Tibial nerve (tissue), 4 donors: Measurements from ENCODE around the gene MSL2. TPM values are rescaled to one million over a fixed set of nuclear protein-coding genes. Genes with fewer than 3 reads are reported as not detected.
"Not testable (repeated sequence)": the region's sequence is repeated elsewhere in the genome, so short reads cannot be mapped to it uniquely, and the experiment has no call there.

ENCODE experiments used
- DNase-seq, 2 donors: peaks; one replicate each; pipeline ENCODE4 v3.0.0-alpha.2; 2019; ENCODE audit warnings: low spot score in 2 of 2
- H3K27ac ChIP-seq, 4 donors: fragments of 200-600 bp; sonication (generic) in 3 of 4; one replicate each; pipeline ENCODE4 v1.5.1; 2017 to 2019; ENCODE audit warnings: mild to moderate bottlenecking in 1 of 4
- H3K27me3 ChIP-seq, 2 donors: fragments of 200-600 bp; sonication (generic) in 1 of 2; one replicate each; pipeline versions ENCODE4 v1.5.1 to v1.6.0; 2017 to 2019
- H3K36me3 ChIP-seq, 3 donors: fragments of 200-600 bp; sonication (generic); one replicate each; pipeline ENCODE4 v1.5.1; 2018 to 2019
- H3K4me1 ChIP-seq, 4 donors: fragments of 200-600 bp; sonication (generic) in 3 of 4; one replicate each; pipeline ENCODE4 v1.5.1; 2017 to 2019
- H3K4me3 ChIP-seq, 4 donors: fragments of 200-600 bp; sonication (generic) in 3 of 4; one replicate each; pipeline ENCODE4 v1.5.1; 2017 to 2019; ENCODE audit warnings: mild to moderate bottlenecking in 1 of 4, moderate library complexity in 1 of 4
- H3K9me3 ChIP-seq, 4 donors: fragments of 200-600 bp; sonication (generic) in 3 of 4; one replicate each; pipeline ENCODE4 v1.5.1; 2017 to 2019
- CTCF ChIP-seq, 5 experiments: fragments of 200-600 bp in 3 of 5; fragments of 450-650 bp in 2 of 5; sonication (generic) in 3 of 5; IDR thresholded peaks; one replicate each; pipeline ENCODE4 v1.5.1; 2016 to 2019; ENCODE audit warnings: antibody characterized with exemption in 5 of 5, mild to moderate bottlenecking in 3 of 5, moderate library complexity in 2 of 5
- EP300 ChIP-seq, 2 donors: sonication (generic); formaldehyde crosslinking; IDR thresholded peaks; one replicate each; pipeline ENCODE4 v1.6.1; 2017; ENCODE audit warnings: antibody characterized with exemption in 2 of 2, mild to moderate bottlenecking in 1 of 2
- POLR2A ChIP-seq, 2 donors: fragments of 450-650 bp; IDR thresholded peaks; one replicate each; pipeline ENCODE4 v1.6.1; 2017; ENCODE audit warnings: antibody characterized with exemption in 2 of 2, mild to moderate bottlenecking in 2 of 2, moderate library complexity in 2 of 2
- WGBS, 2 donors: methylation state at CpG; one replicate each; pipeline ENCODE4 v1.1.5; 2018; 5-methylcytosine and 5-hydroxymethylcytosine counted together
- total RNA-seq, 4 donors: library from RNA; depleted of rRNA; stranded (reverse); fragments of >200 nt; gene quantifications; one replicate each; pipeline ENCODE4 v1.1.0, GENCODE V29; 2016

MSL2 gene
- total RNA-seq, 4 donors from 2014 or later = 19.8 to 53.4 (median 44.5) TPM

- WGBS, 2 donors = 47 to 48% methylated on average over 1 of the region's 1 CpG
- no peak for TF ChIP-seq POLR2A (IDR thresholded peaks at IDR 0.05)
- TF ChIP-seq CTCF (IDR thresholded peaks at IDR 0.05) = no peak
- no peak for DNase-seq
- Histone ChIP-seq H3K9me3 (no peaks in the 10 kb centered on the region), H3K4me3 (no peak overlapping the region), H3K4me1 (peaks cover 0 to 70% (median 11%) of the 10 kb centered on the region in 4 donors), H3K27ac (no peak overlapping the region), H3K27me3 (no peaks in the 10 kb centered on the region), H3K36me3 (no peaks in the 10 kb centered on the region)
These were observed 25.0 kb downstream of the MSL2 start for GRCh38 chr3:136171097-136171542.

- WGBS, 2 donors = 93 to 94% methylated on average over 4 of the region's 4 CpGs
- not testable (repeated sequence) for H3K27me3 ChIP-seq, H3K4me3 ChIP-seq, H3K9me3 ChIP-seq, H3K36me3 ChIP-seq, H3K27ac ChIP-seq, DNase-seq
- H3K4me1 ChIP-seq = peaks cover 0 to 69% (median 14%) of the 10 kb centered on the region in 4 donors
These were observed 27.9 kb downstream of the MSL2 start for GRCh38 chr3:136168236-136168635.

- WGBS, 2 donors = 68 to 69% methylated on average over 3 of the region's 3 CpGs
- H3K36me3 ChIP-seq = no peaks in the 10 kb centered on the region
- H3K27ac ChIP-seq = no peak overlapping the region
- H3K9me3 ChIP-seq = no peaks in the 10 kb centered on the region
- H3K4me3 ChIP-seq = no peak overlapping the region
- H3K4me1 ChIP-seq = peaks cover 0 to 70% (median 16%) of the 10 kb centered on the region in 4 donors
- DNase-seq = no peak
- H3K27me3 ChIP-seq = no peaks in the 10 kb centered on the region
- TF ChIP-seq CTCF (IDR thresholded peaks at IDR 0.05) = no peak
- TF ChIP-seq EP300 (IDR thresholded peaks at IDR 0.05) = no peak
- TF ChIP-seq POLR2A (IDR thresholded peaks at IDR 0.05) = no peak
These were observed 29.6 kb downstream of the MSL2 start for GRCh38 chr3:136166507-136166906.

GRCh38 chr3:136163607-136164006 is 32.5 kb downstream of the MSL2 start:
- not testable (repeated sequence) for H3K27me3 ChIP-seq, DNase-seq, H3K4me3 ChIP-seq, H3K36me3 ChIP-seq, H3K9me3 ChIP-seq
- Histone ChIP-seq H3K4me1 (peaks cover 0 to 65% (median 14%) of the 10 kb centered on the region in 4 donors), H3K27ac (peak overlapping the region in 1 of 4 donors; percentile 11)

- DNase-seq = no peak
- 89 to 93% methylated on average over 7 of the region's 7 CpGs for WGBS, 2 donors
- no peak for TF ChIP-seq CTCF (IDR thresholded peaks at IDR 0.05)
- no peak for TF ChIP-seq EP300 (IDR thresholded peaks at IDR 0.05)
- TF ChIP-seq POLR2A (IDR thresholded peaks at IDR 0.05) = no peak
- Histone ChIP-seq H3K27ac (no peak overlapping the region), H3K36me3 (no peaks in the 10 kb centered on the region), H3K9me3 (no peaks in the 10 kb centered on the region), H3K4me1 (peaks cover 0 to 61% (median 14%) of the 10 kb centered on the region in 4 donors), H3K27me3 (no peaks in the 10 kb centered on the region), H3K4me3 (no peak overlapping the region)
These were observed 33.8 kb downstream of the MSL2 start for GRCh38 chr3:136162322-136162721.

GRCh38 chr3:136161516-136161915 is 34.6 kb downstream of the MSL2 start:
- H3K4me3 ChIP-seq = no peak overlapping the region
- H3K27ac ChIP-seq = no peak overlapping the region
- DNase-seq = no peak
- TF ChIP-seq EP300 (IDR thresholded peaks at IDR 0.05) (no peak), POLR2A (IDR thresholded peaks at IDR 0.05) (no peak), CTCF (IDR thresholded peaks at IDR 0.05) (no peak)
- H3K27me3 ChIP-seq = no peaks in the 10 kb centered on the region
- H3K4me1 ChIP-seq = peaks cover 0 to 57% (median 14%) of the 10 kb centered on the region in 4 donors
- no peaks in the 10 kb centered on the region for H3K36me3 ChIP-seq
- H3K9me3 ChIP-seq = no peaks in the 10 kb centered on the region
